HG02678 (cell line): ENCODE results near the gene SEMA3F.

Source experiments
- ATAC-seq: cut with Tn5 transposase; IDR thresholded peaks from one replicate; pipeline ENCODE4 v1.9.1; 2021; ENCODE audit warnings: mild to moderate bottlenecking, moderate library complexity; ENCODE audit not compliant: unreplicated experiment

The SEMA3F gene

DNA sequence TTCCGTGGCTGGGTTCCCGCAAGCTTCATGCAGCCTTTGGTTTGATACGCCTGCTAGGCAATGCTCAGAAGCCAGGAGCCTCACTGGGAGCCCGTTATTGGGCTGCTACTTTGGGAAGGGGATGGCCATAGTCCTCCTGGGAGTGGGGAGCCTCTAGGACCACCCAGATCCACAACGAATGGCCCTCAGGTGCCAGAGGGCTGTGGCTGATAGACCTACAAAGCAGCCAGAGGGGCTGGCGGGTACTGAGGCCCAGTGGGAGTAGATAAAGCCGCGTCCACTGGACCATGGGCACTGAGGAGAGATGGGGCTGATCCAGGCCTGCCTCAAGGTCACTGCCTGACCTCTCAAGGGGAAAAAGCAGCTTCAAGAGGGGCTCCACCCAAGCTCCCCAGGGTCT, 37.0 kb downstream of the SEMA3F start:
- no peak for ATAC-seq

DNA sequence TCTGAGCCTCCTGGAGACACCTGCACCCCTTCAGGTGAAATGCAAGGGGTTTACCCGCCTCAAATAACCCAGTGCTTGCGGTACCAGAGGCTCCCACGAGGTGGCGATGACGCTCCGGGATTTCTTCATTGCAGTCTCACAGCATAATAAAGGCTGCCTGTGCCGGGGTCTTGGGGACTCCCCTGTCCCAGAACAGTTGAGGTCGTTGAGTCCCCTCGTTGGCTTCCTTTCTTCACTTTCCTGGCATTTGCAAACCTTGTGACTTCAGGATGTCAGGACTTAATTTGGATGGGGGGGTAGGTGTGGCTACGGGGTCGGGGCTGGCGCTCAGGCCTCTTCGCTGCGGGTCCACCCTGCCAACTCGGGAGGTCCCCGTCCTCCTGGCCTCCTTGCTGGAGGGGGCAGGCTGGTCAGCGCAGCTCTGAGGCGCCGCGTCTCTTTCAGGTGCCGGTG, 37.6 kb downstream of the SEMA3F start:
- ATAC-seq: no peak

DNA sequence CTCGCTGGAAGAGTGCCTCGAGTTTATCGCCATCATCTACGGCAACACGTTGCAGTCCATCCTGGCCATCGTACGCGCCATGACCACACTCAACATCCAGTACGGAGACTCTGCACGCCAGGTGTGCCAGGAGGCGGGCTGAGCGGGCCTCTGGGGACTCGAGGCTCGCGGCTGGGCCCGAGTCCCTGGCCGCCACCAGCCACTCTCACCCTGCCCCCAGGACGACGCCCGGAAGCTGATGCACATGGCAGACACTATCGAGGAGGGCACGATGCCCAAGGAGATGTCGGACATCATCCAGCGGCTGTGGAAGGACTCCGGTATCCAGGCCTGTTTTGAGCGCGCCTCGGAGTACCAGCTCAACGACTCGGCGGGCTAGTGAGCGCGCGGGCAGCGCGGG, 38.2 kb downstream of the SEMA3F start:
- no peak for ATAC-seq

DNA sequence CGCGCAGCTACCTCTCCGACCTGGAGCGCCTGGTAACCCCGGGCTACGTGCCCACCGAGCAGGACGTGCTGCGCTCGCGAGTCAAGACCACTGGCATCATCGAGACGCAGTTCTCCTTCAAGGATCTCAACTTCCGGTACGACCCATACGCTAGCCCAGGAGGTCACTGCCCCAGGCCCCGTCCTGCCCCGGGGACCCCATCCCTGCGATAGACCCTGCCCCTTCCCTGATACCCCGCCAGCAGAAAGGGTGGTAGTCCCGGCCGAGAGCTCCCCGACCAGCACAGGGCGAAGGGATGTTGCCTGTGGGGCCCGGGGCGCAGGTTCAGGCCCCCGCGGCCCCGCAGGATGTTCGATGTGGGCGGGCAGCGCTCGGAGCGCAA, 38.6 kb downstream of the SEMA3F start:
- no peak for ATAC-seq

DNA sequence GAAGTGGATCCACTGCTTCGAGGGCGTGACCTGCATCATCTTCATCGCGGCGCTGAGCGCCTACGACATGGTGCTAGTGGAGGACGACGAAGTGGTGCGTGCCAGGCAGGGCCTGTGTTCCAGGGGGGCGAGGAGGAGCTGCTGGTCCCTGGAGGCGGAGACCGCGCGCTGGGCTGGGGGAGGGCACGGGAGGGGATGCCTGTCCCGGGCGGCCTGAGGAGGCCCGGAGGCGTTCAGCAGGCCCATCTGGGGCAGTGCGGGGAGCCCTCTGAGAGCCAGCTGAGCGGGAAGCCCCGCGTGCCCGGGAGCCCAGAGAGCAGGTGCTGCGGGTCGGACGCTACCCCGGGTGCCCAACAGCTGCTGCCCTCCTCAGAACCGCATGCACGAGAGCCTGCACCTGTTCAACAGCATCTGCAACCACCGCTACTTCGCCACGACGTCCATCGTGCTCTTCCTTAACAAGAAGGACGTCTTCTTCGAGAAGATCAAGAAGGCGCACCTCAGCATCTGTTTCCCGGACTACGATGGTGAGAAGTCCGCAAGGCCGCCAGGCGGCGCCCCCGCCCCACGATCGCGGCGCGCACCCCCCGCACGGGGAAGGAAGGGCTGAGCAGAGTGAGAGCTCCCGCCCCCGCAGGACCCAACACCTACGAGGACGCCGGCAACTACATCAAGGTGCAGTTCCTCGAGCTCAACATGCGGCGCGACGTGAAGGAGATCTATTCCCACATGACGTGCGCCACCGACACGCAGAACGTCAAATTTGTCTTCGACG, 39.2 kb downstream of the SEMA3F start:
- ATAC-seq: no peak

DNA sequence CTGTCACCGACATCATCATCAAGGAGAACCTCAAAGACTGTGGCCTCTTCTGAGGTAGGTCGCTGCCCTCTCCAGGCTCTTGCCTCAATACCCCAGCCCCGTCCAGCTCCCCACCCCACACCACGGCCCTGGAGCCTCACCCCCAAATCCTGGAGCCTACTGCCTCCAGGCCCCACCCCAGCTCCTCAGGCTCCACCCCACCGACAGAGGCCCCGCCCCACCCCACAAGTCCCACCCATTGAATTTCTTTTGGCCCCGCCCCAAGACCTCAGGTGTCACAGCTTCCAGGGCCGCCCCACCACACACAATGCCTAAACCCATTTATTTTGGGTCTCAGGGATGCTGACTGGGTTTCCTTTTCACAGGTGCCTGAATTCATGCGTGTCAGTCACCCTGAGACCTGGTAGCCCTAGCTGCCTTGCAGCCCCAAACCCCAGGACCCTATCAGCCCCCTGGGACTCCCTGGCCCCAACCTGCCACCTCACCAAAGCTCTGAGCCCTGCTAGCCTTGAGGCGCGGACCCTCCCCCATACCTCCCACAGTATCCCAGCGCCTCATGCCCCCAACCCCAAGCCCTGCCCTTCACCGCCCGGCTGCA, 39.9 kb downstream of the SEMA3F start:
- ATAC-seq: no peak

DNA sequence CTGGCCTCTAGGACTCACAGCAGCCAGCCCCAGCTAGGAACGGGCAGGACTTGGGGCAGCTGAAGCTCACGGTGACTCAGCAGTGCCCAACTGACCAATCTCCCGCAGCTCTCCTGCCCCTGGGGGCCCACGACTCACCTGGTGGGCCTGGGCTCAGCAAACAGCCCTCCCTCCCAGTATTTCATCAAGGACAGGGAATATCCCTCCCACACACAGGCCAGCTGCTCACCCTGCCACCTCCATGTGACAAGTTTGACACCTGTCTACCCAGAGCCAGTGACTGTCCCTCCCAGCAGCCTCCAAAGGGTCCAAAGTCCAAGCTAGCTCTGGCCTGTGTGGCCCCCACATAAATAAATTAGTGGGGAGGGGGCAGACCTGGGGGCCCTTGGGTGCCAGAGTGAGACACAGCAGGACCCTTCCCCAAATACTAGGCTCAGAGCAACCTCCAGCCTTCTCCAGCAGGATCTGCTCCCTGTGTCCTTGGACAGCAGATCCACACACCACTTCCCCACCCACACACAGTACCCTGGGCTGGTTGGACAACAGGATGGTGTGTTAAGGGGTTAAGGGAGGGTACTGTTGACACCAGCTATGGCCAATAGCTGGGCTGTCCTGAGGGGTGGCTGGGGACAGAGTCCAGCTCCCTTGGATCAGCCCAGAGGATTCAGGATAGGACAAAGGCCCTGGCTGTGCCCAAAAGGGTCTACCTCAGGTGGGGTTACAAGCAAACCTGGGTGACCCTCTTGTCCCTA, 40.6 kb downstream of the SEMA3F start:
- ATAC-seq: no peak

DNA sequence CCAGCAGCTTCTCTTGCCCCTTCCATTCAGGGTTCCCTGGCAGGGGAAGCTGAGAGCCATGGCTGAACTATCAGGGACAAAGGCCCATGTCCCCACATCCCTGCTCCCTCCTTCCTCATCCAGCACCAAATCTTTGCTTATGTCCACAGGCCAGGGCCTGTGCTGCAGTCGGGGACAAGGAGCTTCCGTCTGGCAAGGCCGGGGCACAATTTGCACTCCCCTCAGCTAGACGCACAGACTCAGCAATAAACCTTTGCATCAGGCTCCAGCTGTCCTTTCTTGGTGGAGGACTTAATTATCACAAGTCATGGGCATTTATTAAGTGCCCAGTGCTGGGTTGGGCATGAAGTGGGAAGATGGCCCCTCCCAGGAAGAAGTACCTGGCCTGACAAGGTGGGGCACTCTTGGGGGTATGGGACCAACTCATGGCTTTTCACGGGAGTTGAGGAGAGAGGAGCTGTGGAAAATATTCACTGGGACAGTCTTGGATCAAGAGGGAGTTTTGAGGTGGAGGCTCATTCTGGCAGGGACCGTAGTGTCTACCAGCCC, 41.2 kb downstream of the SEMA3F start:
- ATAC-seq: no peak

DNA sequence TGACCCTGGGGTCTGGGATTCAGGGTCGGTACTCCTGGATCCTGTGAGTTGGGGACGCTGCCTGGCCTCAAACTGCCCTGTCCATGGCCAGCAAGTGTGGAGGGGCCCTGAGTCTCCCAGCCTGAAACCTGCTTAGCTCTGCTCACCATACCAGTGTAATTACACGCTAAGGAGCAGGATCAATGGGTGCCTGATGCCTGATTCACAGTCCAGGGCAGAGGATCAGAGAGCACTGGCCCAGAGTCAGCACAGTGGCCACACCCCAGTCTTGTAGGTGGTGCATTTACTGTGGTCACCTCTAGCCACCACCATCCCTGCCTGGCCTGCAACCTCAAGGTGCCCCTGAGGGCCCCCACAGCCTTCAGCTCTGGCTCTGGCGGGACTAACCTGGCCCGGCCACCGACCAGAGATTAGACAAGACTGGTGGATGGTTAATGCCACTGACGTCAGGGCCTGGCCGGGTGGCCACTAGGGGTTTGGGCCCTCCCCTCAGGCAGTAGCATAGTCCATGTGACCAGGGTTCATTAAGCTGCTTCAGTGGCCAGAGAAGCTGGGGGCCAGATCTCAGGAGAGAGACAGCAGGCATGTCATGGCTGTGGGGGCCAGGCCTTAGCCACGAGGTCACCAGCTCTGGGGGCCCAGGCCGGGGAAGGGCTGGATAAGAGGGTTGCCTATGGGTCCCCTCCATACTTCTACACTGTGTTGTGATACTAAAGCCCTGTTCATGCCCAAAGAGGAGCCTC, 46.6 kb downstream of the SEMA3F start:
- no peak for ATAC-seq

DNA sequence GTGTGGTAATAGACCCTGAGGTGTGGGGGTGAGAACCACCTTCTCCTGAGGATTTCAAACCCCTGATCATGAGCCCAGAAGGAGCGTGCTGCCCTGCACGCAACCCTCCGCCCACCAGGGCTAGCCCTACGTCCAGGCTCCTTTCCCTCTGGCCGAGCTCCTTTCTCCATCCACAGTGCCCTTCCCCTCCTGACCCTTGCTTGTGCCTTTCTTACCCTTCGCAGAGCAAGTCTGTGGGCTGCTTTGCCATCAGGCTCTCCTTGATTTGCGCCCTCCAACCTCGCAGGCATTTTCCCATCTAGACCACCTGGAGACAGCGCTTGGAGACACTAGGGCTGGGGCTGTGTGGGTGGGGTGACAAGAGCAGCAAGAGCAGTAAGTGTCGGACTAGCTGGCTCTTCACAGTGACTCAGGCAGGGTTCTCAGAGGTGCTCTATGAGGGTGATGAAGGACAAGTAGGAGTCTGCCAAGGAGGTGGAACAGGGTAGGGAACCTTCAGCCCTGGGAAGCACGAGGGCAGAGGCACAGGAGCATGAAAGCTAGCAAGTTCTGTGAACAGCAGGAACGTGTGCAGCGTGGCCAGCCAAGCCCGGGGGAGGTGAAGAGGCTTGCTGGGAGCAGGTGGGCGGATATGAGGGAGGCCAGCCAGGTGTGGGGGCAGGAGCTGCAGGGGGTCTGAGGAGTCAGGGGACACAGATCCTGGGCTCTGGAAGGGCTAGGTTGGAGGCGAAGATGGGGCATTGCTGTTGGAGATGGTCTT, 47.4 kb downstream of the SEMA3F start:
- no peak for ATAC-seq

DNA sequence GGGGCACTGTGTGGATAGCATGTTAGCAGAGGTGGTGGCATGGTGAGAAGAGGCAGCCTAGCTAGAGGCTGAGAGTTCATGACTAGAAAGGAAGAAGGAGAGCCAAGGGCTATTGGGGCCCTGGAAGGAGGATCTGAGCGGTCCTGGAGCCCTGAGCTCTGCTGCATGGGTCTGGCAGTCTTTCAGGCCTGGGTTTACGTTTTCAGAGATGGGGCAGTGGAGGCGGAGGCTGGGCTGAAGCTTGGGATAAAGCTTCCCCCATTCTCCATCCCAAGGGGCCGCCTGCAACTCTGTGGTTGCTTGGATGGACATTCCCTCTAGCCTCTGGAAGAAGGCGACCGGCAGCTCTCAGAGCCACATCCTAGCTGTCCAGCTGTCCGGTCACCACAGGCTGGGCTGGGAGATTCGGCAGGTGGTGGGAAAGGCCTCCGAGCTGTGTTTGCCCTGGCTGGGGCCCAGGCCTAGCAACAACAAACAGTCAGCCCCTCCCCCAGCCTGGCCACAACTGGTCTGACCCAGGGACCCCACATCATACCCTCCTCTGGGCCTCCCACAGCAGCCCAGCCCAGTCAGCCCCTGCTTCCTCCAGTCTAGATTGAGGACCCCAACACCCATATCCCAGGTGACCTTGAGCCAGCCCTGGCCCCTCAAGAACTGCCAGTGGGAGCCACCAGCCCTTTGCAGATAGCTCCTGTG, 48.1 kb downstream of the SEMA3F start:
- no peak for ATAC-seq

DNA sequence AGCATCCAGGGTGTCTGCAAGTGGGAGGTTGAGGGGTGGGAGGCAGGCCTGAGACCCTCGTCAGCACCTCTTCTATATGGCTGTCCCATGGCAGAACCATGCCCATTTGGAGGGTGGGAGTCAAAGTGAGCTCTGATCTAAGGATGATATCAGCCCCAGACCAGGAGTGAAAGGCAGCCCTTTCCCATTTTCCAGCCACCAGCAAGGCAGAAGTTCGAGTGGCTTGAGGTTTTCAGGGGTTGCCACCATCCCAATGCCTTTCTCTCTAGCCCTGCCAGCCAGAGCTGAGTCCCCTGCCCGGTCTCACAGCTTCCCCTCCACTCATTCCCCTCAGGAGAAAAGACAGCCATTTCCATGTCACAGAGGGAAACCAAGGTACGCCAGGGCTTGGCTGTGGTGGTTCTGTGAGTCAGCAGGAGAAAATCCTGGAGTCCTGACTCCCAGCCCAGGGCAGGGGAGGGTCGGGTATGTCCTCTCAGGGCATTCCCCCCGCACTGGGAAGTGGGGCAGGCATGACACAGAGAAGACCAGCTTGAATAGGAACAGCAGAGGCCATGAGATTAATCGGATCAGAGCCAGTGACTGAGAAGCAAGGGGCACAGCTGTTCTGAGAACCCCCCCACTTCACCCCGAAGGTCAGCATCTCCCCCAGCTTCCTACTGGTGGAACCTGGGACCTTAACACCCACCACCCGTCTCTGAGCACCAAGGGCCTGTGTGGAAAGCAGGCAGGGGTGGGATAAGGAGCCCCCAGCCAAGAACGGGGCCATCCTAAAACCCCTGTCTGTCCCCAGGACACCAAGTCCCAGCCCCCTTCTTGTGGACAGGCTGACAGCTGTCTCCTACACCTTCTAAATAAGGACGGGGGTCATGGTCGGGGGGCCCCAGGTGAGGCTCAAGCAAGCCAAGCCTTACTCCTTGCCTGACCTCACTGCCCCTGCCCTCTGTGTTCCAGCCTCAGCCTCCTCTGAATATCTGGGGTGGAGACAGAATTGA, 49.0 kb downstream of the SEMA3F start:
- no peak for ATAC-seq

DNA sequence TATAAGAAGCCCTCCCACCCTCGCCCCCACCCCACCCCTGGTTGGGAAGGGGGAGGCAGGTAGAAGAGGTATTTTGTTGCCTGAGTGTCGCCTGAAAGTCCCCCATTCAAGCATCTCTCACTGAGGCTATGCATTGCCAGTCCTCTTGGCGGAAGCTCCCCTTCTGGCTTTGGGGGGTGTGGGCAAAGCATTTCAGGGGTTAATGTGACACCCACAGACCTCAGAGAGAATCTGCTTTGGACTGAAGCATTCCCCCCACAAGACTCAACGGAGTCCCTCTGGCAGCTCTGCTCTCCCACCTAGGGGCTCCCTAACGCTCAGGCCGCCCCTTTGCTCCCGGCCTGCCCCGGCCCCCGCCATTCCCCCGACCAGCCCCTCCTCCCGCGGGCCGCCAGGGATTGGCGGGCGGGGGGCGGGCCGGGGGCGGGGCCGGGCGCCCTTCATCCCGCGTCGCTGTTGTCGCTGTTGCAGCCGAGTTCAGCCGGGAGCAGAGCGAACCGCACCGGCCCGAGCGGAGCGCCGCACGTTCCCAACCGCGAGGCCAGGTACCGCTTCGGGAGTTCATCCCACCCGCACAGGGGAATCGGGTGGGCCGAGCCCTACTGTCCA, 49.8 kb downstream of the SEMA3F start, which contains the start of gene SLC38A3:
Gene SLC38A3, plus strand, starts transcription at position 468 of the 609 bp plus-strand sequence. CDS start 8,929 bp downstream, outside the sequence.
- no peak for ATAC-seq

DNA sequence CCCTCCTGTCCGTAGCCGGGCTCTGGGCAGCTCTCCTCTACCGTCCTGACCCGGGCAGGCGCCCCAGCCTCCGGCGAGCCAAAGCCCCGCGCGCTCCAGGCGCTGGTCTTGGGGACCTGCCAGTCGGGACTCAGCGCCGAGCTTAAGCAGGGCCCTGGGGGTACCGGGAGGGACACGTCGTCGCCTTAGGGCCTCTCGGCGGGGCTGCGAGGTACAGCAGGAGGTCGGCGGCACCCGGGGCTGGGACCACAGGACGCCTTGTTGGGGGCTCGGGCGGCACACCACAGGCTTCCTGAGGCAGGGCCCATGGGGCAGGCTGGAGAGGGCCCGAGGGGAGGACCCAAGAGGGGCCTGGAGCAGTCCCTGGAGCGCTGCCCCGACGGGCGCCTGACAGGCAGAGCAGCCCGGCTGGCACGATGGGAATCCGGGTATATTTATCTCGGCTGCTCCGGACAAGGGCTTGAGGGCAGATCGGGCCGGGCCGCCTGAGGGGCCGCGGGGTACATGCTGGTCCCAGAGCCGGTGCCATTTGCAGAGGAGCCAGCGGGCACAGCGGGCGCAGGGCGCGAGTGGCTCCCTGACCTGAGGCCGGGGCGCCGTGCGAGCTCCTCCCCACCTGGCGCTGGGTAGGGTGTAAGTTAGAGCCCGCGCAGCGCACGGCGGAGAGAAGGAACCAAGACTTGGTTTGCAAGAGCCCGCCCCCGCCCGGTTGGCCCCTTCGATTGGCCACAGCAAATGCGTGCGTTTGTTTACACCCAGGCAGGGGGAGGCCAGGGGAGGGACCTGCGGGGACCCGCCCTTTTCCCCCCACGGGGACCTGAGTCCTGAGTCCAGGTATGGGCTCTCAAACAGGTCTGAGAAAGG, 50.5 kb downstream of the SEMA3F start:
- no peak for ATAC-seq

DNA sequence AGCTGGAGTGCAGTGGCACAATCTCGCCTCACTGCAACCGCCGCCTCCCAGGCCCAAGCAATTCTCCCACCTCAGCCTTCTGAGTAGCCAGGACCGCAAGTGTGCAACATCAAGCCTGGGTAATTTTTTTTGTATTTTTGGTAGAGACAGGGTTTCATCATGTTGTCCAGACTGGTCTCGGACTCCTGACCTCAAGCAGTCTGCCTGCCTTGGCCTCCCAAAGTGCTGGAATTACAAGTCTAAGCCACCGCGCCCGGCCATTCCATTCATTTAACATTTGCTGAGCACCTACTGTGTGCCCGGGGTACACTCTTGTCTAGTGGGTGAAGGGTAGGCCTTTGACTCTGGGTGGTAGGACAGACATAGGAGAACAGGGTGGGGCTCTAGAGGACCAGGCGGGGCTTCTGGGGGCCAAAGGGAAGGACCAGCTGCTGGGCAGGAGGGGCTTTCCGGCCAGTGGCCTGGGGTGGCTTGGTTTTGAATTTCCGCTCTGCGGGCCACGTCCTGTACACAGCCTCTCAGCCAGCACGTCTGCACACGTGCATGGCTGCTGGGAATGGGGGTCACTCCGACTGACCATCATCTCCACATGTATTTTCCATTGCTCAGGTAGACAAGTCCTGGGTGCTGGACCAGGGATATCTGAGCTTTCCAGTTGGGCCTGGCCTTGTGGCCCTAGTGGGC, 52.4 kb downstream of the SEMA3F start:
- no peak for ATAC-seq

DNA sequence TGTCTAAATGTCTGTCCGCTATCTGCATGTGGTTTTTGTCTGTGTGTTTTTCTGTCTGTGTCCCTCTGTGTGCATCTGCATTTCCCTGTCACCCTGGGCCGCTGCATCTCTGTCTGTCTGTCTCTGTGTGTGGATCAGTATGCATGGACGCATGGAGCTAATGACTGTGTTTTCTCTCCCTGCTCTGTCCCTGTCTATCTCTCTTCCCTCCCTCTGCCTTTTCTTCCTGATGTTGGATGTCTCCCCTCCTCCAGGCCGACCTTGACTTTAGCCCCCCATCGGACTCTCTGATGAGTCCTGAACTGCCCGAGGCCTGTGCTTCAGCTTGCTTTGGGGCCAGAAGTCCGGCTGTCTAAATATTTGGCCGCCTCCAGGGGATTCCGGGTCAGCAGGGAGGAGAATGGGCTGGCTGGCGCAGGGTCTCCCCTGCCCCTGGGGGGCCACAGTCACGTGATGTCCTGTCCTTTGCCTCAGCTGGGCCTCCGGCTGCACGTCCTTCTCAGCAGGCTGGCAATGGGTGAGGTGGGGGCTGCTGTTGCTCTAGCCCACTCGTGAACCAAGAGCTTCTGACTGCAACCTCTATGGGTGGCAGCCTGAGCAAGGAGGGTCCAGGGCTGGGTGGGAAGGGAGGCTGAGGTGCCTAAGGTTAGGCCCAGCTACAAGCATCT, 53.7 kb downstream of the SEMA3F start:
- ATAC-seq: no peak
